Body of pancreas (tissue), 4 donors: ENCODE measurements around the gene FBN2. TPM values are rescaled to one million over a fixed set of nuclear protein-coding genes. Genes with fewer than 3 reads are reported as not detected.

ENCODE experiments used
- ATAC-seq: fragments of 150-250 bp; one replicate; pipeline ENCODE4 v1.9.1; 2016
- DNase-seq, 4 donors: peaks; one replicate each; pipeline ENCODE4 v3.0.0-alpha.2; 2019
- H3K27ac ChIP-seq, 4 donors: fragments of 200-600 bp; sonication (generic); 1 replicate in 3 of 4; 2 replicates in 1 of 4; pipeline versions ENCODE4 v1.5.1 to v1.6.1; 2016 to 2019; ENCODE audit warnings: mild to moderate bottlenecking in 1 of 4, mixed read lengths in 1 of 4, moderate library complexity in 1 of 4
- H3K27me3 ChIP-seq, 2 donors: fragments of 200-600 bp; sonication (generic); one replicate each; pipeline ENCODE4 v1.6.0; 2016; ENCODE audit warnings: mild to moderate bottlenecking in 1 of 2
- H3K36me3 ChIP-seq, 2 donors: fragments of 200-600 bp; sonication (generic); replicated peaks in 1 of 2; 2 replicates each; pipeline ENCODE4 v1.5.1; 2016; ENCODE audit warnings: low read depth in 2 of 2; ENCODE audit not compliant: insufficient read depth in 1 of 2
- H3K4me1 ChIP-seq: fragments of 200-600 bp; sonication (generic); one replicate; pipeline ENCODE4 v1.6.0; 2016
- H3K4me3 ChIP-seq, 2 donors: fragments of 200-600 bp; sonication (generic); 1 replicate in 1 of 2; 2 replicates in 1 of 2; pipeline ENCODE4 v1.5.1; 2016 to 2019
- H3K9me3 ChIP-seq, 3 donors: fragments of 200-600 bp; sonication (generic); 1 replicate in 2 of 3; 2 replicates in 1 of 3; pipeline ENCODE4 v1.5.1; 2016
- CTCF ChIP-seq, 7 experiments: fragments of 450-650 bp in 4 of 7; fragments of 200-600 bp in 3 of 7; sonication (generic) in 3 of 7; IDR thresholded peaks; one replicate each; pipeline ENCODE4 v1.5.1; 2016 to 2019; ENCODE audit warnings: antibody characterized with exemption in 7 of 7
- POLR2A ChIP-seq, 3 donors: fragments of 450-650 bp; IDR thresholded peaks; one replicate each; pipeline ENCODE4 v1.6.1; 2016; ENCODE audit warnings: antibody characterized with exemption in 3 of 3, mild to moderate bottlenecking in 2 of 3
- WGBS, 2 donors: methylation state at CpG; one replicate each; pipeline ENCODE4 v1.1.5; 2017; 5-methylcytosine and 5-hydroxymethylcytosine counted together
- intact Hi-C: fragments of 100-400 bp; cut with DNase I; formaldehyde crosslinking; loops from one replicate; pipeline ENCODE4 v1.15.1; 2023
- total RNA-seq, 2 donors: library from RNA; depleted of rRNA; stranded (reverse); fragments of >200 nt; gene quantifications; one replicate each; pipeline ENCODE4 v1.1.0, GENCODE V29; 2016

FBN2 gene
- total RNA-seq, 2 donors from 2014 or later: 0.26 TPM; not detected in 1

GRCh38 chr5:128574041-128574440 is 36.0 kb upstream of the FBN2 start:
- TF ChIP-seq CTCF (IDR thresholded peaks at IDR 0.05) (no peak), POLR2A (IDR thresholded peaks at IDR 0.05) (no peak)
- intact Hi-C loops: no loop called here
- WGBS, 2 donors: 33 to 67% methylated on average over 1 of the region's 1 CpG

GRCh38 chr5:128572930-128573319 is 34.9 kb upstream of the FBN2 start:
- intact Hi-C loops: no loop called here
- TF ChIP-seq POLR2A (IDR thresholded peaks at IDR 0.05): no peak
- TF ChIP-seq CTCF (IDR thresholded peaks at IDR 0.05): no peak
- Histone ChIP-seq H3K9me3 (no peaks in the 10 kb centered on the region), H3K36me3 (no peaks in the 10 kb centered on the region), H3K27me3 (no peaks in the 10 kb centered on the region), H3K4me1 (no peaks in the 10 kb centered on the region), H3K4me3 (no peak overlapping the region), H3K27ac (no peak overlapping the region)
- ATAC-seq: no peak
- no peak for DNase-seq
- WGBS, 2 donors: 53 to 74% methylated on average over 2 of the region's 2 CpGs

More at GRCh38 chr5:128574041-128574440, 36.0 kb upstream of the FBN2 start:
- H3K4me3 ChIP-seq: no peak overlapping the region
- no peaks in the 10 kb centered on the region for H3K36me3 ChIP-seq
- no peaks in the 10 kb centered on the region for H3K4me1 ChIP-seq
- ATAC-seq (no peak), DNase-seq (no peak)
- H3K27me3 ChIP-seq: no peaks in the 10 kb centered on the region
- H3K27ac ChIP-seq: no peak overlapping the region
- no peaks in the 10 kb centered on the region for H3K9me3 ChIP-seq

DNA sequence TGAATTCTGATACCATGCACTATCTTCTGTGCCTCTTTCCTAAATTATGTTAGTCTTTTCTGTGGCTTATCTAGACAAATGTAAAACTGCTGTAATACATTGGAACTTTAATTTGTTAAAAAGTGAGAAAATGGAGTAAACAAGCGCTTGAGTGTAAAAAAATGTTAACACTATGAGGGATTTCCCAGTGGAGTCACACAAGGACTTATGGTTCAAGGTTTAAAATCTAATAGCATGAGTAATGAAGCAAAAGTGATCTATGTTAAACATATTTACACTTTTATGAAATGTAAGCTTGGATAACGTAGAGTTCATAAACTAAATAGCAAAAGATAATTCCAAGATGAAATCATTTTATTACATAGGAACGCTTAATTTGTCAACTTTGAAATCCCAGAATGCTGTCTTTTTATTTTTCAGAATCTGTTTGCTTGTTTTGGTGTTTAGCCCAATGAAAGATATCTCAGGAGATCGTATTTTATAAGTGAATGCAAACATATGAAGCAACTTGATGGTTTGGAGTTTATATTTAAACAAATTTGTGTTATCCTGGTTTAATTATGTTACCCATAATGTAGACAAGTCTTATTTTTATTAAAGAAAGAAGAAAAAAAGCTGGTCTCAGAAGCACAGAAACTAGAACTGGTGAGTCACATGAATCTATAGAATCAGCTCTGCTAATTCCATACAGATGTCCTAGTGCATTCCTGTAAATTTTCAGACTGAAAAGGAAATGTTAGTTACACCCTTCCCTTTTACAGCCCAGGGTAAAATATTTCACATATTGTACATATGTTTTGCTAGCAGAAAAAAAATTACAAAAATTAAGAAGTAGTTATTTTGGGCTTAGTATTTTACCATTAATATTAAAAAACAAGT is 34.2 kb upstream of the FBN2 start:
- 68 to 69% methylated on average over 4 of the region's 4 CpGs for WGBS, 2 donors
- intact Hi-C loops: no loop called here

DNA sequence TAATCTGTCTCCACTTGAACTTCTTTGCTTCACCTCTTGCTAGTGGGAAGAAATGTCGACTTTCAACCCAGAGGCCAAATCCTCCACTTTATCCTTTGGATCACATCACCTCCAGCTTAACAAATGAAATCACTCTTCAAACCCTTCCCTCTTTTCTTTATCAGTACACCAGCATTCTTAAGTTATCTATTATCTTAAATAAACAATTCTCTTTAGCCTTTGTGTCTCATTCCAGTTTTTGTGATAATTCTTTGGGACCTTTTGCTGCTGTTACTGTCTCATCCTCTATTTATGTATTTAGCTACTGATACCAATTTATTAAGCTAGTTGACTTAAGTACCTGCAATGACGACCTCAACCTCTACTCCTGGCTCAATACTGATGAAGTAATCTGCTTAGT is 28.1 kb upstream of the FBN2 start:
- WGBS, 2 donors: 14 to 17% methylated on average over 2 of the region's 2 CpGs
- TF ChIP-seq CTCF (IDR thresholded peaks at IDR 0.05) (no peak), POLR2A (IDR thresholded peaks at IDR 0.05) (no peak)
- H3K27me3 ChIP-seq: no peaks in the 10 kb centered on the region

More for the DNA sequence above, 34.2 kb upstream of the FBN2 start:
- DNase-seq (no peak), ATAC-seq (no peak)
- Histone ChIP-seq H3K36me3 (no peaks in the 10 kb centered on the region), H3K4me3 (no peak overlapping the region), H3K4me1 (no peaks in the 10 kb centered on the region), H3K27ac (no peak overlapping the region), H3K9me3 (no peaks in the 10 kb centered on the region), H3K27me3 (no peaks in the 10 kb centered on the region)
- TF ChIP-seq CTCF (IDR thresholded peaks at IDR 0.05) (no peak), POLR2A (IDR thresholded peaks at IDR 0.05) (no peak)

More for the DNA sequence above, 28.1 kb upstream of the FBN2 start:
- H3K27ac ChIP-seq: no peak overlapping the region
- no peak for ATAC-seq
- DNase-seq: no peak
- no peaks in the 10 kb centered on the region for H3K4me1 ChIP-seq
- intact Hi-C loops: no loop called here
- no peaks in the 10 kb centered on the region for H3K36me3 ChIP-seq
- H3K9me3 ChIP-seq: no peaks in the 10 kb centered on the region
- no peak overlapping the region for H3K4me3 ChIP-seq
